Colon (tissue), 2 donors: ENCODE data around the gene SAA4.

Experiments
- FAIRE-seq: peaks from 2 replicates; lab custom pipeline; 2012; peaks lifted over from hg19 to GRCh38; lab: Jason Lieb, UNC
- donor health status: control.
- donor health status: control.

The SAA4 gene

GRCh38 chr11:18188796-18189195 is 47.8 kb downstream of the SAA4 start:
- FAIRE-seq: no peak
